GM23248 (cell line): ENCODE data around the gene FSIP1.

Source experiments
- EZH2 ChIP-seq: fragments of 200-600 bp; sonication (generic); IDR thresholded peaks from 2 replicates; pipeline ENCODE4 v1.6.1; 2018; ENCODE audit warnings: antibody characterized with exemption, mild to moderate bottlenecking; ENCODE audit not compliant: insufficient read depth, poor library complexity, severe bottlenecking
- EZH2phosphoT487 ChIP-seq: fragments of 200-600 bp; sonication (generic); IDR thresholded peaks from 2 replicates; pipeline ENCODE4 v1.6.1; 2018; ENCODE audit warnings: antibody characterized with exemption, moderate library complexity, mild to moderate bottlenecking, low read depth; ENCODE audit not compliant: insufficient read depth

GRCh38 chr15:39583596-39584265 is 198.9 kb downstream of the FSIP1 start:
- no peak for TF ChIP-seq EZH2
- TF ChIP-seq EZH2phosphoT487: no peak
